PC-3 (cell line): Measurements from ENCODE around the gene SFMBT1. TPM values are rescaled to one million over a fixed set of nuclear protein-coding genes. Genes with fewer than 3 reads are reported as not detected.
"Not testable (repeated sequence)": the region's sequence is repeated elsewhere in the genome, so short reads cannot be mapped to it uniquely, and the experiment has no call there.

Experiments
- ATAC-seq: fragments of 200-7000 bp; cut with Tn5 transposase; 2 replicates; pipeline ENCODE4 v1.9.1; 2020; ENCODE audit warnings: mild to moderate bottlenecking, moderate library complexity
- BruUV-seq: library from RNA; stranded (reverse); fragments of 400-500 nt; replicated peaks from 2 replicates; lab custom pipeline; 2021; lab: Mats Ljungman, UMichigan
- CTCF ChIA-PET: fragments of 300-600 bp; sonication (Branson Sonifier 250); formaldehyde crosslinking; loops from one replicate; lab custom pipeline; 2022; ENCODE audit warnings: antibody characterized with exemption; lab: Charles Lee
- POLR2A ChIA-PET: fragments of 300-600 bp; sonication (Branson Sonifier 250); formaldehyde crosslinking; loops from one replicate; lab custom pipeline; 2022; ENCODE audit warnings: antibody characterized with exemption; ENCODE audit not compliant: unreplicated experiment; lab: Charles Lee
- DNase-seq: peaks from one replicate; pipeline ENCODE4 v3.0.0-alpha.2; 2015
- H2AFZ ChIP-seq: fragments of 300-600 bp; sonication (generic); 2 replicates; pipeline ENCODE4 v1.6.0; 2016; ENCODE audit warnings: antibody characterized with exemption, low read length
- H3F3A ChIP-seq: fragments of 300-600 bp; sonication (generic); one replicate; pipeline ENCODE4 v1.6.0; 2017; ENCODE audit warnings: antibody characterized with exemption, low read length, control low read depth, mild to moderate bottlenecking; ENCODE audit not compliant: unreplicated experiment
- H3K27ac ChIP-seq: fragments of 300-600 bp; sonication (generic); 2 replicates; pipeline ENCODE4 v1.5.1; 2016; ENCODE audit warnings: mild to moderate bottlenecking, low read length
- H3K27me3 ChIP-seq: fragments of 300-600 bp; sonication (generic); 2 replicates; pipeline ENCODE4 v1.6.1; 2016; ENCODE audit warnings: low read length, mixed read lengths
- H3K36me3 ChIP-seq: fragments of 300-600 bp; sonication (generic); 2 replicates; pipeline ENCODE4 v1.6.1; 2016; ENCODE audit warnings: low read depth, mixed run types, low read length, mixed read lengths
- H3K4me1 ChIP-seq: fragments of 300-600 bp; sonication (generic); 2 replicates; pipeline ENCODE4 v1.5.1; 2016; ENCODE audit warnings: low read length; ENCODE audit not compliant: insufficient read depth
- H3K4me2 ChIP-seq: fragments of 300-600 bp; sonication (generic); 2 replicates; pipeline ENCODE4 v1.6.0; 2016; ENCODE audit warnings: low read length
- H3K4me3 ChIP-seq: fragments of 300-600 bp; sonication (generic); 2 replicates; pipeline ENCODE4 v1.5.1; 2016; ENCODE audit warnings: mild to moderate bottlenecking, low read length, mixed read lengths
- H3K79me2 ChIP-seq: fragments of 300-600 bp; sonication (generic); 2 replicates; pipeline ENCODE4 v1.6.1; 2017; ENCODE audit warnings: low read length, mixed read lengths
- H3K9ac ChIP-seq: fragments of 300-600 bp; sonication (generic); 2 replicates; pipeline ENCODE4 v1.6.0; 2016; ENCODE audit warnings: mild to moderate bottlenecking, low read length
- H3K9me2 ChIP-seq: fragments of 300-600 bp; sonication (generic); replicated peaks from 2 replicates; pipeline ENCODE4 v1.6.1; 2016; ENCODE audit warnings: mixed run types, low read length, mixed read lengths
- H3K9me3 ChIP-seq: fragments of 300-600 bp; sonication (generic); 2 replicates; pipeline ENCODE4 v1.6.1; 2016; ENCODE audit warnings: low read length, mixed read lengths
- H4K20me1 ChIP-seq: fragments of 300-600 bp; sonication (generic); 2 replicates; pipeline ENCODE4 v1.6.1; 2016; ENCODE audit warnings: low read length, mixed read lengths
- CTCF ChIP-seq: fragments of 300-600 bp; sonication (generic); conservative IDR thresholded peaks from 2 replicates; pipeline ENCODE4 v1.5.1; 2017; ENCODE audit warnings: antibody characterized with exemption, low read depth, mild to moderate bottlenecking, low read length
- EZH2 ChIP-seq: fragments of 300-600 bp; sonication (generic); IDR thresholded peaks from one replicate; pipeline ENCODE4 v1.6.1; 2017; ENCODE audit warnings: antibody characterized with exemption, mild to moderate bottlenecking, low read length; ENCODE audit not compliant: unreplicated experiment
- EZH2phosphoT487 ChIP-seq: fragments of 300-600 bp; sonication (generic); IDR thresholded peaks from 2 replicates; pipeline ENCODE4 v1.6.1; 2018; ENCODE audit warnings: mild to moderate bottlenecking, antibody characterized with exemption, low read length, borderline replicate concordance
- intact Hi-C: fragments of 100-400 bp; cut with micrococcal nuclease; formaldehyde crosslinking; loops from 2 replicates; pipeline ENCODE4 v1.9.0; 2023
- total RNA-seq: library from RNA; depleted of rRNA; stranded (reverse); fragments of >200 nt; gene quantifications from 2 replicates; pipeline ENCODE4 v1.2.3, GENCODE V29; 2014

SFMBT1 gene
- total RNA-seq, 1 experiment from 2014 or later, result 10.8 TPM

- H3K36me3 ChIP-seq, result no peaks in the 10 kb centered on the region
- no peaks in the 10 kb centered on the region for H4K20me1 ChIP-seq
- no peaks in the 10 kb centered on the region for H3K79me2 ChIP-seq
- no peaks in the 10 kb centered on the region for H3K4me1 ChIP-seq
- no peaks in the 10 kb centered on the region for H3K9me3 ChIP-seq
- no peak overlapping the region for H3K9ac ChIP-seq
- H3K27ac ChIP-seq, result no peak overlapping the region
- H3K4me3 ChIP-seq, result no peak overlapping the region
- no peaks in the 10 kb centered on the region for H3F3A ChIP-seq
- no peak overlapping the region for H3K4me2 ChIP-seq
- intact Hi-C loops, result loop anchor here (2.0 kb wide), 1 partner anchor 206 kb away; no protein-coding TSS in a partner anchor
- TF ChIP-seq EZH2 (no peak), CTCF (peak; percentile 58)
- no peaks in the 10 kb centered on the region for H3K27me3 ChIP-seq
- no TSS peak for BruUV-seq
- ATAC-seq (peak; percentile 98), DNase-seq (peak; percentile 50)
- H2AFZ ChIP-seq, result no peak overlapping the region
- H3K9me2 ChIP-seq, result no peaks in the 10 kb centered on the region
- ChIA-PET CTCF (no interaction called here), POLR2A (no interaction called here)
Observed at GRCh38 chr3:53056442-53056841, 10.6 kb upstream of the SFMBT1 start.

GRCh38 chr3:53054233-53054632 lies 8.4 kb upstream of the SFMBT1 start:
- H3K9me2 ChIP-seq, H3K36me3 ChIP-seq, H4K20me1 ChIP-seq, H3F3A ChIP-seq, H3K9me3 ChIP-seq, H3K4me1 ChIP-seq, POLR2A ChIA-PET, H3K27ac ChIP-seq, H3K4me2 ChIP-seq, H3K4me3 ChIP-seq, CTCF ChIA-PET, H3K79me2 ChIP-seq, H3K27me3 ChIP-seq, H2AFZ ChIP-seq, H3K9ac ChIP-seq, ATAC-seq, BruUV-seq, intact Hi-C loops, DNase-seq: not testable (repeated sequence)

- ATAC-seq, result no peak
- CTCF ChIA-PET, result no interaction called here
- POLR2A ChIA-PET, result interaction anchor here (0.7 kb wide), 1 partner anchor 88 kb away, joined by 4 read pairs; no protein-coding TSS in a partner anchor
Observed at GRCh38 chr3:53051929-53052328, 6.1 kb upstream of the SFMBT1 start.

More at GRCh38 chr3:53051929-53052328, 6.1 kb upstream of the SFMBT1 start:
- DNase-seq, result no peak
- no TSS peak for BruUV-seq
- Histone ChIP-seq H3K36me3 (no peaks in the 10 kb centered on the region), H4K20me1 (no peaks in the 10 kb centered on the region), H3K9me3 (no peaks in the 10 kb centered on the region), H3K27ac (no peak overlapping the region), H3K9me2 (no peaks in the 10 kb centered on the region), H3K9ac (no peak overlapping the region), H3K79me2 (no peaks in the 10 kb centered on the region), H2AFZ (no peak overlapping the region), H3K4me3 (no peak overlapping the region), H3F3A (no peaks in the 10 kb centered on the region), H3K27me3 (no peaks in the 10 kb centered on the region), H3K4me1 (no peaks in the 10 kb centered on the region), H3K4me2 (no peak overlapping the region)
- TF ChIP-seq EZH2, result no peak
- TF ChIP-seq CTCF, result no peak
- TF ChIP-seq EZH2phosphoT487, result no peak
- intact Hi-C loops, result no loop called here
